ENCODE results near the gene CASK.

The CASK gene

GRCh38 chrX:41827886-41828285 lies 95.5 kb downstream of the CASK start:
- no peak for TF ChIP-seq CTCF (IDR thresholded peaks at IDR 0.05; ENCODE audit: low read depth, low read length, missing control alignments)
- in situ Hi-C loops (cut with HindIII; ENCODE audit: low sequenced_read_pairs) = no loop called here
- no peak for DNase-seq (ENCODE audit: low read depth)
- H3K4me3 ChIP-seq (ENCODE audit: low read depth, low read length) = no peak overlapping the region

- no peak for DNase-seq (ENCODE audit: low read depth)
- in situ Hi-C loops (cut with HindIII; ENCODE audit: low sequenced_read_pairs) = no loop called here
- no peak overlapping the region for H3K4me3 ChIP-seq (ENCODE audit: low read depth, low read length)
- no peak for TF ChIP-seq CTCF (IDR thresholded peaks at IDR 0.05; ENCODE audit: low read depth, low read length, missing control alignments)
These were observed 97.6 kb downstream of the CASK start for GRCh38 chrX:41825796-41826195.

- in situ Hi-C loops (cut with HindIII; ENCODE audit: low sequenced_read_pairs) = no loop called here
- peak; percentile 6 for TF ChIP-seq CTCF (IDR thresholded peaks at IDR 0.05; ENCODE audit: low read depth, low read length, missing control alignments)
- H3K4me3 ChIP-seq (ENCODE audit: low read depth, low read length) = no peak overlapping the region
- DNase-seq (ENCODE audit: low read depth) = peak; percentile 28
These were observed 98.8 kb downstream of the CASK start for GRCh38 chrX:41824551-41824950.

GRCh38 chrX:41823402-41823801 lies 100.0 kb downstream of the CASK start:
- no peak for TF ChIP-seq CTCF (IDR thresholded peaks at IDR 0.05; ENCODE audit: low read depth, low read length, missing control alignments)
- no peak overlapping the region for H3K4me3 ChIP-seq (ENCODE audit: low read depth, low read length)
- no peak for DNase-seq (ENCODE audit: low read depth)
- in situ Hi-C loops (cut with HindIII; ENCODE audit: low sequenced_read_pairs) = no loop called here

- no peak for TF ChIP-seq CTCF (IDR thresholded peaks at IDR 0.05; ENCODE audit: low read depth, low read length, missing control alignments)
- H3K4me3 ChIP-seq (ENCODE audit: low read depth, low read length) = no peak overlapping the region
- in situ Hi-C loops (cut with HindIII; ENCODE audit: low sequenced_read_pairs) = no loop called here
- no peak for DNase-seq (ENCODE audit: low read depth)
These were observed 100.5 kb downstream of the CASK start for GRCh38 chrX:41822892-41823291.

- TF ChIP-seq CTCF (IDR thresholded peaks at IDR 0.05; ENCODE audit: low read depth, low read length, missing control alignments) = no peak
- DNase-seq (ENCODE audit: low read depth) = no peak
- in situ Hi-C loops (cut with HindIII; ENCODE audit: low sequenced_read_pairs) = no loop called here
- no peak overlapping the region for H3K4me3 ChIP-seq (ENCODE audit: low read depth, low read length)
These were observed 115.3 kb downstream of the CASK start for GRCh38 chrX:41808047-41808446.

- no peak overlapping the region for H3K4me3 ChIP-seq (ENCODE audit: low read depth, low read length)
- no peak for DNase-seq (ENCODE audit: low read depth)
- TF ChIP-seq CTCF (IDR thresholded peaks at IDR 0.05; ENCODE audit: low read depth, low read length, missing control alignments) = no peak
- in situ Hi-C loops (cut with HindIII; ENCODE audit: low sequenced_read_pairs) = no loop called here
These were observed 120.4 kb downstream of the CASK start for GRCh38 chrX:41802958-41803357.

Data from astrocyte of the cerebellum (primary cell).